Activated CD8-positive, alpha-beta memory T cell treated with anti-CD3 and anti-CD28 coated beads for 24 hours (primary cell): ENCODE measurements around the gene MT1A.
A peak's percentile ranks its signal among the peaks of the same experiment; 100 is the strongest.

Experiments used
- DNase-seq: peaks from one replicate; pipeline ENCODE4 v3.0.0-alpha.2; 2020

Gene MT1A

GRCh38 chr16:56637814-56638750 lies at the start of gene MT1A:
Gene MT1A (plus strand): TSS chr16:56638666. CDS start chr16:56638739, 73 bp downstream.
- no peak for DNase-seq

GRCh38 chr16:56588781-56589140 lies 49.7 kb upstream of the MT1A start:
- DNase-seq = no peak

- DNase-seq = peak; percentile 64
Measured at GRCh38 chr16:56589141-56590039, 49.1 kb upstream of the MT1A start, which contains the start of gene MT3. Gene MT3 (plus strand): TSS chr16:56589528. CDS start chr16:56589591, 63 bp downstream.

GRCh38 chr16:56591377-56592060 lies 46.9 kb upstream of the MT1A start:
- DNase-seq = no peak

- no peak for DNase-seq
Measured at GRCh38 chr16:56593573-56594291, 44.7 kb upstream of the MT1A start.

GRCh38 chr16:56594292-56594619 lies 44.2 kb upstream of the MT1A start:
- DNase-seq = no peak

- DNase-seq = no peak
Measured at GRCh38 chr16:56600398-56600999, 38.0 kb upstream of the MT1A start.

GRCh38 chr16:56601325-56601724 lies 37.1 kb upstream of the MT1A start:
- DNase-seq = no peak

GRCh38 chr16:56603589-56603988 lies 34.9 kb upstream of the MT1A start:
- no peak for DNase-seq

- DNase-seq = no peak
Measured at GRCh38 chr16:56604966-56605365, 33.5 kb upstream of the MT1A start.

- DNase-seq = no peak
Measured at GRCh38 chr16:56605475-56605874, 33.0 kb upstream of the MT1A start.

- no peak for DNase-seq
Measured at GRCh38 chr16:56606071-56606475, 32.4 kb upstream of the MT1A start.

GRCh38 chr16:56606476-56607108 lies 31.9 kb upstream of the MT1A start:
- no peak for DNase-seq

- DNase-seq = no peak
Measured at GRCh38 chr16:56607109-56607618, 31.3 kb upstream of the MT1A start.

- no peak for DNase-seq
Measured at GRCh38 chr16:56607675-56608042, 30.8 kb upstream of the MT1A start.

- DNase-seq = peak; percentile 92
Measured at GRCh38 chr16:56608043-56608875, 30.2 kb upstream of the MT1A start, which contains the start of gene MT2A. Gene MT2A (plus strand): TSS chr16:56608584. CDS start chr16:56608656, 72 bp downstream.

- peak; percentile 69 for DNase-seq
Measured at GRCh38 chr16:56608876-56609462, 29.5 kb upstream of the MT1A start.

GRCh38 chr16:56609463-56609921 lies 29.0 kb upstream of the MT1A start:
- DNase-seq = peak; percentile 79

GRCh38 chr16:56610017-56610608 lies 28.4 kb upstream of the MT1A start:
- peak; percentile 81 for DNase-seq
